ENCODE measurements around the gene CDC42BPB. TPM values are rescaled to one million over a fixed set of nuclear protein-coding genes. Genes with fewer than 3 reads are reported as not detected.
A peak's percentile ranks its signal among the peaks of the same experiment; 100 is the strongest.

CDC42BPB gene
- total and polyA plus RNA-seq, 2 of the 13 experiments (the other 11 are each of a cell fraction or from before 2014, with no cell fraction given): 19.7 to 32.3 TPM

- TF ChIP-seq MEIS2 (CRISPR knock-in tag; IDR thresholded peaks at IDR 0.05) (peak; percentile 91; the same call in 1 of the 2 replicates), ZNF501 (CRISPR knock-in tag; IDR thresholded peaks at IDR 0.05) (0 out of 2 replicates have a peak, but pooled peaks have one; percentile 26), ZNF468 (CRISPR knock-in tag; IDR thresholded peaks at IDR 0.05) (no peak), SOX6 (IDR thresholded peaks at IDR 0.05) (no peak), SOX6 (CRISPR knock-in tag; IDR thresholded peaks at IDR 0.05) (peak; percentile 84), MAFK (conservative IDR thresholded peaks at IDR 0.05 in 1 of 2, IDR thresholded peaks at IDR 0.05 in 1 of 2; ENCODE audit: low read length in 2 of 2) (no peak), SOX5 (CRISPR knock-in tag; IDR thresholded peaks at IDR 0.05; ENCODE audit: borderline replicate concordance) (peak; percentile 80; the same call in 1 of the 2 replicates), ZNF557 (CRISPR knock-in tag; IDR thresholded peaks at IDR 0.05) (peak; percentile 89; the same call in 1 of the 2 replicates), NR1H2 (CRISPR knock-in tag; IDR thresholded peaks at IDR 0.05; ENCODE audit: borderline replicate concordance, low read depth) (0 out of 2 replicates have a peak, but pooled peaks have one; percentile 18), FOXP1 (IDR thresholded peaks at IDR 0.05) (no peak), FOXP1 (CRISPR knock-in tag; IDR thresholded peaks at IDR 0.05) (peak; percentile 74), MED1 (CRISPR knock-in tag; IDR thresholded peaks at IDR 0.05) (peak; percentile 94), ZNF607 (CRISPR knock-in tag; IDR thresholded peaks at IDR 0.05; ENCODE audit: borderline replicate concordance) (peak; percentile 12; the same call in 1 of the 2 replicates), ZBTB2 (CRISPR knock-in tag; IDR thresholded peaks at IDR 0.05; ENCODE audit: low read depth) (peak; percentile 69; the same call in 1 of the 2 replicates), MAFF (IDR thresholded peaks at IDR 0.05; ENCODE audit: low read depth, low read length) (no peak), NCOA2 (CRISPR knock-in tag; IDR thresholded peaks at IDR 0.05) (peak; percentile 79), ZSCAN25 (CRISPR knock-in tag; IDR thresholded peaks at IDR 0.05) (peak; percentile 78; the same call in 1 of the 2 replicates), ZNF670 (CRISPR knock-in tag; IDR thresholded peaks at IDR 0.05; ENCODE audit: borderline replicate concordance) (0 out of 2 replicates have a peak, but pooled peaks have one; percentile 29), PRDM15 (CRISPR knock-in tag; IDR thresholded peaks at IDR 0.05) (peak; percentile 81), ZNF138 (CRISPR knock-in tag; IDR thresholded peaks at IDR 0.05; ENCODE audit: low read depth) (no peak), ZNF816 (CRISPR knock-in tag; IDR thresholded peaks at IDR 0.05; ENCODE audit: borderline replicate concordance) (peak; percentile 48), TBX3 (IDR thresholded peaks at IDR 0.05; ENCODE audit: borderline replicate concordance) (peak; percentile 59), ZNF598 (CRISPR knock-in tag; IDR thresholded peaks at IDR 0.05; ENCODE audit: borderline replicate concordance) (0 out of 2 replicates have a peak, but pooled peaks have one; percentile 10), JARID2 (CRISPR knock-in tag; IDR thresholded peaks at IDR 0.05; ENCODE audit: insufficient replicate concordance) (no peak), MNT (IDR thresholded peaks at IDR 0.05) (peak; percentile 53)
These were observed 41.9 kb upstream of the CDC42BPB start (continued) for GRCh38 chr14:103099081-103099732.
